GM19023 (cell line): ENCODE results near the gene BAG5.

ENCODE experiments used
- ATAC-seq: cut with Tn5 transposase; IDR thresholded peaks from one replicate; pipeline ENCODE4 v1.9.1; 2021; ENCODE audit warnings: mild to moderate bottlenecking, moderate library complexity; ENCODE audit not compliant: unreplicated experiment

Gene BAG5

DNA sequence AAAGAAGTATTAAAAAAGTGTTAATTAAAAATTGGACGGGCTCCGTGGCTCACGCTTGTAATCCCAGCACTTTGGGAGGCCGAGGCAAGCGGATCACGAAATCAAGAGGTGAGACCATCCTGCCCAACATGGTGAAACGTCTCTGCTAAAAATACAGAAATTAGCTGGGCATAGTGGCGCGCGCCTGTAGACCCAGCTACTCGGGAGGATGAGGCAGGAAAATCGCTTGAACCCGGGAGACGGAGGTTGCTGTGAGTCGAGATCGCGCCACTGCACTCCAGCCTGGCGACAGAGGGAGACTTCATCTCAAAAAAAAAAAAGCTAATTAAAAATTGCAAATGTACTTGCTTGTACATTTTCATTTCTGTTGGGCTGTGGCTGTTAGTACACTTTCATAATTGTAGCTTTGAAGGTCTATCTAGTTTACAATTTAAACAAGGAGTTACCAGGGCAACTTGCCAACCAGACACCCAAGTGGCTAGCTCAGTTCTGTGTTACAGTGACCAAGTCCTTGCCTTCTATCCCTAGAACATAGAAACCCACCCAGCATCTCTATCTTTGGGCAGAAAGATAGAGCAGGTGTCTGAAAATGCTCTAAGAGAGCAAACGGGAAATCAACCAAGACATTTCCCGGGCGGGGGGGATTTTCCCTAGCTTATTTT, 1.5 kb upstream of the BAG5 start:
- ATAC-seq, result no peak

DNA sequence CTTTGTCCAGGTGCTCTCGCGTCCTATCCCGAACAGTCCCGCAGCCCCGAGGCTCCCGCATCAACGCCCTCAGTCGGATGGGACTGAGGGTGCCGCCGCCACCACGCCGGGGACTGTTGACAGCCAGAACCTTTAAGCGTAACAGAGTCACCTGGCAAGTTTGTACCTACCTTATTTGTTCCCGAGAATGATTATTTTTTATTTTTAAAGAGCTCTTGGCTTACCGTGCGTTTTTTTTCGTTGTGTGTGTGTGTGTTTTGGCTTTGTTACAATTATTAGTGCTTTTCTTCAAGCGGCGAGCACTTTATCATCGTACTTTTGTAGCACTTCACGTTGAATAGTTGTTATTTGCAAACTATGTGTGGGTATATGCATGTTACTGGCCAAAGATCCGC, 766 bp upstream of the BAG5 start:
- ATAC-seq, result no peak

DNA sequence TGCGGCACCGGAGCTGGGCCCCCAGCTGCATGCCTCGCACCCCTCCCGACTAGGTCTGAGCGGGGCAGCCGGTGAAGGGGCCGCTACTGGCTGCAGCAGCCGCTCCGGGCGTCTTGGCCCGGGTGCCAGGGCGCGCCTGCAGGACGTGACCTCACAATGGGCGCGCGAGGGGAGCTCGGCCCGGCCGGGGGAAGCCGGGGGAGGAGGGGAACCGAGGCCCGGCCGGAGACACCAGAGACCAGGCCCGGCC, 353 bp downstream of the BAG5 start:
- ATAC-seq, result peak; percentile 34

DNA sequence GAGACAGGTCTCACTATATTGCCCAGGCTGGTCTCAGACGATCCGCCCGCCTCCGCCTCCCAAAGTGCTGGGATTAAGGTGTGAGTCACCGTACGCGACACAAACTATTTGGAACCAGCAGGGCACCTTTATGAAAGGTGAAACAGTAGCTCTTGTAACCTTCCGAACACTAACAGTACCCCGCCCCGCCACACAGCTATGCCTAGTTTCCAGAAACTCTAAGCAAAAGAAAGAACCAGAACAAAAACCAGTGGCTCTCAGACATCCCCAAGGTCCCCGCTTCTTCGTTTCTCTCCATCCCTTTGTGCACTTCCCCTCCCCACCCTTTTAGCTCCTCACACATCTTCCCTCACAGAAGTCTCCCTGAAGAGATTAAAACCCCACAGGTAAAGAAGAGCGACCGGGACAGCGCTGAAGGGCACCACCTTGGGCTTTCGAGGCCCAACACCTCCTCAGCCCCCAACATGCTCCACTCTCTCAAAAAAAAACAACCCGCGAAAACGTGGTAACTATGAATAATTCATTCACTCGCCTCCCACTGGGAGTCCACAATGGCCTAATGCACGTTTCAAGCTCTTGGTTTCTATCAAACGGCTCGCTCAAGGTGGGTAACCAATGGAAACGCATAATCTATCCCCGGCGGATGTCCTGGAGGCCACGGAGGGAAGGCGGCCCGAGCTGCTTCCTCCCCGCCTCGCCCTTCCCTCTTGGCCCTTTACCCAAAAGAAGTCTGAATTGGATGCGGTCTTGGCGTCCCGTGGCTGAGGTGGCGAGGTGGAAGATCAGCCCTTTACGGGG, 877 bp downstream of the BAG5 start:
- ATAC-seq, result peak; percentile 17

DNA sequence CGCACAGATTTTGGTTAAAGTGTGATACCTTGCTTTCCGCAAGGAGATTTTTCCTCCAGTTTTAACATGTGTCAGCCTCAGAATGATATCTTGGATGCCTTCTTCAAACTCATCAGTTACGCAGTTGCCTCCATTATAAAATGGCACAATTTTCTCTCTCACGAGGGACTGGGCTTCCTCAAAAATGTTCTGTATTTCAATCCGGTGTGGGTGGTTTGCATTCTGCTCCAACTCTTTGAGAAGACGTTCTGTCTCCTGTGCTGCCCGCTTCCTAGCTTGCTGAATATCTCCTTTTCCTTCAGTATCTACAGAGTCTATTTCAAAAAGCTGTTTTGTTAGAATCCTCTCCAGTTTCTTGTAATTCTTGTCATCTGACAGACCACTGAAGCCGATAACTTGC, 1.8 kb downstream of the BAG5 start:
- ATAC-seq, result no peak

DNA sequence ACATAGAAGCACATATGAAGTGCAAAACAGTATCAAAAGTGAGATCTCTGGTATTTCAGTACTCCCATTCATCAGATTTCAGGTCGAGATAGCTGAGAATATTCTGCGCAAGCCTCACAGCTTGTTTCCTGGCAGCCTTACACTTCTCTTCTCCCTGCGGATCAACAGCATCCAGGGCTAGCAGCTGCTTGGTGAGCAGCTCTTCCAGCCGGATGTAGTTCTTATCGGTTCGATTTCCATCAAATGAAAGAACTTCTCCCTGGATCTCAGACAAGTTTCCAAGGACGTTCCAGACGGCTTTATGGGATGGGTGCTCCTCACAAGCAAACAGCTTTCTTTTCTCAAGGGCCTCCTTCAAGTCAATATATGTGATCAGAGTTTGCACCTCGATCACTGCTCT, 2.7 kb downstream of the BAG5 start:
- no peak for ATAC-seq

DNA sequence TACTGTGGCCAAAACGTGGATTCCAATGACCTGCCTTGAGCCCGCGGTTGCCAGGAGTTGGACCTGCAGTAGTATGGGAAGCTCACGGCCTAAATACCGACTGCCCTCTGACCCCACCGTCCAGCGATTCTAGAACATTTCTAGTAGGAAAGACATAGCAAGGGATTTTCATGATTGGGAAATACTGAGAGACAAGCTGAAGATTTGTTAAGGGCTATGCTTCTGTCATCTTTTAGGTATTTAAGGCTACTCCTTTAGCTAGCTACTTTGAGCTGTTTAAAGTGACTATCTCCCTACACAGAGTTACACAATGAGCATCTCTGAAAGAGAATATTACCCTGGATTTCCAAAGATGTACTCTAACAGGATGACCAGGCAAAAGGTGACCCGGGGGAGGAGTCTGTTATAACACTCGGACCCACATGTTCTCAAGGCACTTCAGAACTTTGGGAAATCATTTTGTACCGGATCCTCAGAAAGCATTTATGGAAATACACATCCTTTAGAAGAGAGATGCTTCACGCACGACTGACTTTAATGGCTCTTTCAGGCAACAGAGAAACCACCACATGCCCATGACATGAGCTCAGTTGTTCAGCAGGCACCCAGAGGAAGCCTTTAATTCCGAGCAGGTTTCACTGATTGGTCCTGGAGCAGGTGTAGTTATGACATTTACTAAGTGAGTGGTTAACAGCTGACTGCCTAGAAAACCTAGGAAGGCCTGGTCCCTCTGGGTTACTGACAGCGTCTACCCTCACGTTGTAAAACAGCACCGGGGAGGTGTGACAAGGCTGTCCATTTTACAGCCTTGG, 4.2 kb downstream of the BAG5 start:
- ATAC-seq, result no peak

DNA sequence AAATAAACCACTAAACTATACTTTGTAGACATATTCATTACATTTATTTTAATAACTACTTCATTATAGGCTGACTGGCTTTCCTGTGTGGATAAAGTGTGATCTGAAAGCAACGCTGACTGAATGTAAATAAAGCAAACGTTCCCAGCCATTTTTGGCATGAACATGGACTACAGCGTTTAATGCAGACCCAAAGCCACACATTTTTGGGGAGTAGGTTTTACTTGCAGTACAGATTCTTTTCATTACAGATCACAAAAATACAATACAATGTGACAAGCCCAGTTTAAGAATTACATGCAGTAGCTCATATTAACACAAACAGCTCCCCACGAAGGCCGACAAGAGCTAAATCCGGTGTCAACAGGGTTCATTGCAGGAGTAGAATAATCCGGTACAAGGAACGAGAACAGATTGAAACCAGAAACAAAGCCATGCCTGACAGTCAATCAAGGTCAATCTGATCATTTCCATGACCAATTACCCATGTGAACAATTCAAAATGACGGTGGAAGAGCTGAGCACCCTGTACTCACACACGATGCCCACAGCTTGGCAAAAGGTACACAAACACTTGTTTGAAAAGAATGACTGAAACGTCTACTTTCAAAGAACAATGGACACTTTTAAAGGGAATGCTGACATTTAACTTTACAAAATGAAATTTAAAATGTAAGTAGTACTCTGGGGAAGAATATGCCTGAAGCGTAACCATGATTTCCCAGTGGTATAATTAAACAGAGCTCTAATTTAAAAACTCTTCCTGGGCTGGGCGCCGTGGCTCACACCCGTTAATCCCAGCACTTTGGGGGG, 5.3 kb downstream of the BAG5 start:
- no peak for ATAC-seq

DNA sequence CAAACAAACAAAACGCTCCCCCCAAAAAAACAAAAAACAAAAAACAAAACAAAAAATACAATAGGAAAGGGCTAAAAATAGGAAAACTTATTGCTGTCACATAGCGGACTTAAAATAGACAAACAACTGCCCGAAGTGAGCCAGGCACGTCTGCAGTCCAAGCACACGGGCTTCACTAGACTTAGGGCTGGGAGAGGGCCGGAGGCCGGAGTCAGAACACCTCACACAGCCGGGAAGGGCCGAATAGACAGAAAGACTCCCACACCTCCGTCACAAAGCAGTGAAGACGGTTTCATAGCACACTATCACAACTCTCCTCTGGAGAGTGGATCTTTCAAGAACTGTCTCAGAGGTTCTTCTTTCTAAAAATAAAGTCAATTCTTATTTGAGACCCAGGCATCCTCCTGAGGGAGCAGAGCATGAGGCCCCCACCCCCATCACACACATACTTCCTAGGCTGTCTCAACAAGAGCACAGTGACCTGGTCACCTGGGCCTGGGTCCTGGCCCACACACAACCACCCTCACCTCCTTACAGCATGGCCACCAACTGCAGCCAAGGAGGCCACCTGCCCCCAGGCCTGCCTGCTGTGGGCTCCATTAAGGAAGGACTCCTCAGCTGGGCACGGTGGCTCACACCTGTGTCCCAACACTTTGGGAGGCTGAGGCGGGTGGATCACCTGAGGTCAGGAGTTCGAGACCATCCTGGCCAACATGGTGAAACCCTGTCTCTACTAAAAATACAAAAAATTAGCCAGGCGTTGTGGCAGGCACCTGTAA, 6.7 kb downstream of the BAG5 start:
- ATAC-seq, result no peak

DNA sequence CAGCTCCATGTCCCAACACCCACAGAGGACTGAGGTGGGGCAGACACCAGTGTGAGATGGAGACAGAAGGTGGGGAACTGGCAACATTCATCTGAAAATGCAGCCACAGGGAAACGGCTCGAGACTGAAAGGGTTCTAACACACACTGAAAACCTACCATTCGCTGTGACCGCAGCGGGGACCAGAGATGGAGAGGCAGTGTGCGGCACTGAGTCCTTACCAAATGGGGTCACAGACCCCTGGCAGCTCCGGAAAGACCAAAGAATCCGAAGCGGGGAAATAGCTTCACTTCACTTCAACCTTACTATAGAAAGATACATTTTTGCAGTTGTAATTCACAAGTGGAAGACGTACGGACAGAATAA, 9.6 kb downstream of the BAG5 start:
- ATAC-seq, result no peak

DNA sequence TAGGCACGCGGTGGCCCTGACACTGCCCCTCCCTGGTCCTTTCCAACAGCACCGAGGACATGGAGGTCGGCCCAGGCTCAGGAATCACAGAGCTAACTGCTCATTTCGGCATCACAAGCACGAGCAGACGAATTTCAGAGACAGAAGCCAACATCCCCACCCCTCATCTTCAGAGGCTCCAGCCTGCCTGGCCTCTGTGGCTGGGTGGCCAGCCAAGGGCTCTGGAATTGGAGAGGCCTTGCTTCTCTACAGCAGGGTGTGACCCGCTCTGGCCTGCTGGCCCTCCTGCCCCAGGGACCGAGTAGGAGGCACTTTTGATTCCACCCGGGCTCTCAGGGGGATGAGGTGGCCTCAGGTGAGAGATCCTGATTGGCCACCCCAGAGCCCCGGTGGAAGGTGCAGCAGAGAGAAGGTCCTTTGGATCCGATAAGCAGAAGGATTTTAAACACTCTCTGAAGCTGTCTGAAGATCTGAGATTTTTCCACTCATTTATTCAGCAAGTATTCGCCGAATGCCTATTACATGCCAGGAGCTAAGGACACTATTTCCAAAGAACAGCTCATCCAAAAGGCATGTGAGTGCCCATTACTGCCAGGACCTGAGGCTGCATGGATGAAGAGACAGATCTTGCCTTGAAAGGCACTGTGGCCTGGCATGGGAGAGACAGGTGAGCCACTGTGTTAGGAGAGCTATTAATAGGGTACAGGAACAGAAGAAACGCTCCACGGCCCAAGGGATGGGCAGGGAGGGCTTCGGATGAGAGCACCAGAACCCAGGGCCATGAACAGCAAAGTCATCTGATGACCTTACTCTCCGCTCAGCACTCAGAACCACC, 10.2 kb downstream of the BAG5 start:
- ATAC-seq, result no peak

DNA sequence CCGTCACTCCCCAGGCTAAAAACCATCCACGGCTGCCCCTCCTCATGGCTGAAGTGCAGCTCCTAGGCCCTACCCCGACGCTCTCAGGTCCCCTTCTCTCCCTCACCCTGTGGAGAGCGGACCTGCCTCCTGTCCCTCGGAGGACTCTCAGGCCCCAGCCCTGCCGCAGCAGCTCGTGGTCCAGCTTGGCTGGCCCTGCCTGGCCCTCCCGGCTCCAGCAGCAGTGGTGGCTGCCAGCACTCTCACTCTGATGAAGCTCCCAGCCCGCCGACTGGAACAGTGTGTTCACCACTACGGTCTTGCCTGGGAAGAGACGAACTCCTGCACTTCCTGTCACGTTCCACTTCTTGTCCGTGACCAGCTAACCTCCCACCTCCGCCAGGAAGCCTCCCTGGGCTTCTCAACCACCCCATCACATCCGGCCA, 11.1 kb downstream of the BAG5 start:
- ATAC-seq, result no peak

DNA sequence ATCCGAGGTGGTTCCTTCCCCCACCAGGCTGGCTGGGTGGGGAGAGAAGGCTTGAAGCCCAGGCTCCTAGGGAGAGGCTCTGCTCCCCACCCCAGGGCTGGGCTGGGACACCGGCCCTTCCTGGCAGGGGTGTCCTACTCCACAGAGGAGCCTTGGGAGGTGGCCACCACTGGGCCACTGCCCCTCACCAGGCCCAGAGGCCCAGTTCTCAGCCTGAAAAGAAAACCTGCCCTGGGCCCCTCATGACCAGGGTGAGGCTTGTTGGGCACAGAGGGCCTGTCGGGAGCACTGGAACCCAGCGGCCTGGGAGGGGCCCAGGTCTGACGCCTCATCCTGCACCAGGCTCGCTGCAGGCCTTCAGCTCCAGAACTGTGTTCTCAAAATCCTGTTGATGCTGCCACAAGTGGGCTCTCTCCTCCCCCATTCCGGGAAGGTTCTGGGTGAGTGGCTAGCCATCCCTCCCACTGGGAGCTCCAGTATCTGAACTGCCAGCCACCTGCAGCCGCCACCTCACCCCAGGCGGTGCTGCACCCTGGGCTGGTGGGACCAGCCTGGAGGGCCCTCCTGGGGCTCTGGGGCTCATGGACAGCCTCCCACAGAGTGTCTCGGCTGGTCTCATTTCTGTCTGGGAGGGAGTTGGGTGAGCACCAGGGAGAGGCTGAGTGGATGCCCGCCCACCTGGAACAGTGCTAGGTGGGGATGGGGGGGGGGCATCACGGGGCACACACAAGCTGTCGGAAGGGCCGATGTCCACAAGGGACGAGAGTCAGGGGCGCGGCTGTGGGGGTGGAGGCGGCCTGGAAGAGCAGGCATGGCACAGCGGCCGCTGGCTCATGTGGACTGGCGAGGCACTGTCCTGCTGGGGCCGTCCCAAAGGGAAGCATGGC, 11.8 kb downstream of the BAG5 start:
- ATAC-seq, result no peak

DNA sequence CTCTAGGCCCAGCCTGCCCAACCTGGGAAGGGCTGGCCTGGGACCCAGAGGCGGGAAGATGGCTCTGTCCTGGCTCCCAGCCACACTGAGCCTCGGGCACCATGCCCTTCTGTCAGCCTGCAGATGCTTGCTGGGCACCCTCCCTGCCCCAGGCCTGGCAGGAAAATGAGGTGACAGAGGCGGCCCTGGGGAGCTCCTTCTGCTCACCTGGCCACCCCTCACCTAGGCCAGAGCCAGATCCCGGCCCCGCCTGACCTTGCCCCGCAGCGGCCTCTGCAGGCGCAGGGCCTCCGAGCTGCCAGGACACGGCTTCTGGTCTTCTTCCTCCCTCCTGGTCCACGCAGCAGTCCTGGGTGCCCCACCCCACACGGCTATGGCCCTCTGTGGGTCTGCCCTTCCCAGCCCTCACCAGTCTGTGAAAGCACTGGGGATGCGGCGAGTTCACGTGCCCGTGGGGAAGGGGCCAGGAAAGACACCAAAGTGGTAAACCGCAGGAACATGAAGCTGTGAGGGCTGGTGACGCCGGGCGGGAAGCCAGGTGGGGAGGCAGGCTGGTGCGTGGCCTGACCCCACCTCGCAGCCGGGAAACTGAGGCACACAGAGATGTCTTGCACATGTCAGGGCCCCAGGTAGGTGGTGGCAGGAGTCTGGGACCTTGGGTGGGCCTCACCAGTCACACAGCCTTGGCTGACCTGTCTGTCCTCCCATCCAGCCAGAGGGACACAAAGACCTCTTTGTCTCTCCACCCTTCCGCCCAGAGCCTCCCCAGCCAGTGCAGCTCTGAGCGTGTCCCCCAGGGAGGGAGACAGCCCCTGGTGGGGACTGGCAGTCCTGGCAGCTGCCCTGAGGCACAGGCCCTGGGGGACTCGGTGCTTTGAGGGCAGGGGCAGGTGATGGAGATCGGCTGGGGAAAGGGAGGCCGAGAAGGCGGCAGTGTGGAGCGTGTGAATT, 12.8 kb downstream of the BAG5 start:
- ATAC-seq, result no peak

DNA sequence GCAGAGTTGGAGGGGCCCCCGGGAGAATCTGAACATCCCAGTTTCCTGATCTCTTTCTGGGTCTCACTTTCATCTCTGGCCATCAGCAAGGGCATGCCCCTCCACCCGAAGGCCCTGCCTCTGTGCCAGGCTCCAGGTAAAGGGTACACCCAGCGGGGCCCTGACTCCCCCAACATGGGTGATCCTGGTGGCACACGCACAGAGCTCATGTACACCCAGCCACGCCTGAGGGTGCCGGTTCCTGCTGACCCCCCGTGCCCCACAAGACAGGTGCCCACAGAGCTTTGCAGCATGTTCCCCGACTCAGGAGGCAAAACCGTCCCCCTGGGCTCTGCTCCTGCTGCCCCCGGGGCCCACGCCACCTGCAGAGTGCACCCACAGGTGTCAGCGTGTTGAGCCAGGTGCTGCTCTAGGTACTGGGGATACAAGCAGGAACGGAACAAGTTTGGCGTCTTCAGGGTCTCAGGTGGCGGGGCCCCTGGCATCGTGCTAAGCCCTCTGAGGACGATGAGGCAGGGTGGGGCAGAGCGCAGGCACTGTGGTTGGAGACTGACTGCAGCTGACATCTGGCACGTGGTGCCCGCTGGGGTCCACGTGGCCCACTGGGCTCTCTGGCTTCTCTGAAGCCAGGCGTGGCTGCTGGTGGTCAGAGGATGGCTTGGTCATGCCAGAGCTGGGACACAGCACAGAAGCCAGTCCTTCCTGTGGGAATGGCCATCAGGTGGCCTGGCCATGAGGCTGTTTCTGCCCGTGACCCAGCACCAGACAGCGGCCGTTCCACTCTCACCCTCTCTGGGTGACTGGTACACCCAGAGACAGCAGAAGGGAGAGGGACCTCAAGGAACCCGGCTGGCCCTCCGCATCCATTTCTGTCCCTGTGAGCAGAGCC, 13.8 kb downstream of the BAG5 start:
- no peak for ATAC-seq

DNA sequence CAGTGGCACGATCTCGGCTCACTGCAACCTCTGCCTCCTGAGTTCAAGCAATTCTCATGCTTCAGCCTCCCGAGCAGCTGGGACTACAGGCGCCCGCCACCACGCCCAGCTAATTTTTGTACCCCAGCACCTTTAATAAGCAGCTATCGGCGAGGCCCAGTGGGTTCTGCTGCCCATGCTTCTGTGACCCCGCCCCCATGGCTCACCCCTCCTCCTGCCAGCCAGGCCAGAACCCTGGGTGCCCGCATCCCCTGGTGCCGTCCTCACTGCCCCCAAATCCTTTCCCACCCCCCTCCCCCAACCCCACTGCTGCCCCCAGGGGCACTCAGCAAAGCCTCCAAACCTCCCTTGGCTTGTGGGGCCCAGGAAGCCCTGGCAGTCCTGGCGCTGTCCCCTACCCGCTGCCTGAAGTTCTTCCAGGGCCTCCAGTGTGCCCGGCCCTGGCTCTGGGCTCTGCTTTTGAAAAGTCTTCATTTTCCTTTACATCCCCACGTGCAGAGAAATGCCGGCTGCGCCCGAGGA, 14.5 kb downstream of the BAG5 start:
- no peak for ATAC-seq
